Stimulated activated CD4-positive, alpha-beta T cell treated with anti-CD3 and anti-CD28 coated beads, Interleukin-2, amount 100 ng/mL, for 24 hours (primary cell): ENCODE data around the gene CD244.
"Not testable (repeated sequence)": the region's sequence is repeated elsewhere in the genome, so short reads cannot be mapped to it uniquely, and the experiment has no call there.

Experiments
- DNase-seq, 2 donors: peaks; one replicate each; pipeline ENCODE4 v3.0.0-alpha.2; 2020

CD244 gene

DNA sequence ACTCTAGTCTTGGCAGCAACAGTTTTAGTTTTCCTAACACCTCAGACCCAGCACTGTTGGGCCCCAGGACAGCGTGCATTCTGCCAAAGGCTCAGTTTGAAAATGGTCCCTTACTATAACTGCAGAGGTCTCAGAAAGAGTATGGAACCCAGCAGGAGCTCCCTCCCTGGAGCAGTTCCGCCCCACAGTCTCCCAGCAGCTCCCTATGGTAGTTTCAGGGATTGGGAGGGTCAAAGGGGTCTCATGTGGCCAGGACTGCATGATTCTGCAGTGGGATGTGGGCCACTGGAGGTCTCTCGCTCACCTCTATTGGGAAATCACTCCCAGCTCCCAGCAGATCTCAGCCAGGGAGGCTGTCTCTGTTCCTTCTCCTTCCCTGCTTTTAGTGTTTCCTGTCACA lies 54.4 kb downstream of the CD244 start:
- DNase-seq: no peak

DNA sequence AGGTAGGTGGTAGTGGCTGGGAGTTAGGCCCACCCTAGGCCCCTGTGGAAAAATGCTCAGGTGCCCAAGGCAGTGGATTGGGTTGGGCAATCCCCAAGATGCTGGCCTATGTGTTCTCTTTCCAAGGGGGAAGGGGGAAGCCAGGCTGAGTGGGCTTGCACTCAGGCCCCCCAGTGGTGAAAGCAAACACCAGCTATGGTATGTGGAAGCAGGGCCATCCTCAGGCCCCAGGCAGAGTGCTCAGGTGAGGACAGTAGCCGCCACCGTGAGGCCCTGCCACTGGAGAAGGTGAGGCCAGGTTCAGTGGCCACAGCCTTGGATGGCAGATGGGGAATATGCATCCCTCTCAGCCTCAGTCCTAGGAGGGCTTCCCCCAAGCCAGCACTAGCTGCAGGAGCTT lies 54.9 kb downstream of the CD244 start:
- DNase-seq: no peak

- DNase-seq: no peak
Measured at GRCh38 chr1:160807247-160807646, 55.4 kb downstream of the CD244 start.

DNA sequence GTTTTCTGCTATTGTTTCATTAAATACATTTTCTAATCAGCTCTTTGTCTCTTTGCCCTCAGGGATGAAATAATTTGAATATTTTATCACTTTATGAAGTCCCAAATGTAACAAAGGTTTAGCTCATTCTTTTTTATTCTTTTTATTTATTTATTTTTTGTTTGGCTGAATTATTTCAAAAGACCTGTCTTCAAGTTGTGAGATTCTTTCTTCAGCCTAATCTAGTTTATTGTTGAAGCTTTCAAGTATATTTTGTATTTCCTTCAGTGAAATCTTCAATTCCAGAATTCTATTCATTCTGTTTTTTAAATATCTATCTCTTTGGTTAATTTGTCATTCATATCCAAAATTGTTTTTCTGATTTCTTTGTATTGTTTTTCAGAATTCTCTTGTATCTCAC lies 55.9 kb downstream of the CD244 start:
- DNase-seq: no peak

- no peak for DNase-seq
Measured at GRCh38 chr1:160806109-160806665, 56.5 kb downstream of the CD244 start.

GRCh38 chr1:160801836-160802580 lies 60.7 kb downstream of the CD244 start:
- no peak for DNase-seq

GRCh38 chr1:160800645-160801408 lies 61.9 kb downstream of the CD244 start:
- DNase-seq: no peak

DNA sequence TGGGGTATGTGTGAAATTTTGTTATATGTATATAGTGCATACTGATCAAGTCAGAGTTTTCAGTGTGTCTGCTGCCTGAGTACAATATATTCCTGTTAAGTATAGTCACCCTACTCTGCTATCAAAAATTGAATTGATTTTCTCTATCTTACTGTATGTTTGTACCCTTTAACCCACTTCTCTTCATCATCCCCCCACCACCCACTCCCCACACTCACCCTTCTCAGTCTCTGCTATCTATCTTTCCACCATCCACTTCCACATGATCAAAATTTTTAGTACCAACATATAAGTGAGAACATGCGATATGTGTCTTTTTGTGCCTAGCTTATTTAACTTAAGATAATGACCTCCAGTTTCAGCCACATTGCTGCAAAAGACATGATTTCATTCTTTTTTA lies 62.5 kb downstream of the CD244 start:
- DNase-seq: peak in 1 of 2 donors; percentile 51

DNA sequence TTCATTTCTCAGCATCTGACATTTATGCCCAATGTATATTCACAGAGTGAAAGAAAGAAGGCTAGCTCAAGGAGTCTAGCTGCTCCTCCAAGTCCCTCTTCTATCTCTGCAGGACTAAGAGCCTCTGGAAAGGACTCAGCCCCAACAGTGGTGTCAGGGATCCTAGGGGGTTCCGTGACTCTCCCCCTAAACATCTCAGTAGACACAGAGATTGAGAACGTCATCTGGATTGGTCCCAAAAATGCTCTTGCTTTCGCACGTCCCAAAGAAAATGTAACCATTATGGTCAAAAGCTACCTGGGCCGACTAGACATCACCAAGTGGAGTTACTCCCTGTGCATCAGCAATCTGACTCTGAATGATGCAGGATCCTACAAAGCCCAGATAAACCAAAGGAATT lies 63.0 kb downstream of the CD244 start:
- DNase-seq: no peak

DNA sequence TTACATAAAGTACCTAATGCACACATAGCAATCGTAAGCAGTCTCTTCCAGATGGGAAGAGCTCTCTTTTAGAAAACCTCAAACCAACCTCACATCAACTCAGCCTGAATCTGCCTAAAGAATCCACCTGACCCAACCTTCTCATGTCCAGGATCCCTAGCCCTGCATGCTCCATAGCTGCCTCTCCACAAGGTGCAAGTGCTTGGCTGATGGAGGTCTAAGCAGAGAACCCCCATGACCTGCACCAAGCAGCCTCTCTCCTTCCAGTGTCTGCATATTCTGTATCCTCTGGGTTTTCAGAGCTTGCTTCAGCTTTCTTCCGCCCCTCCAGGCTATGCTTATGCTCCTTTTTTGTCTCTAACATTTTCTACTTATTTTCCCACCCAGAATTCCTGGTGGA lies 64.2 kb downstream of the CD244 start:
- DNase-seq: no peak

DNA sequence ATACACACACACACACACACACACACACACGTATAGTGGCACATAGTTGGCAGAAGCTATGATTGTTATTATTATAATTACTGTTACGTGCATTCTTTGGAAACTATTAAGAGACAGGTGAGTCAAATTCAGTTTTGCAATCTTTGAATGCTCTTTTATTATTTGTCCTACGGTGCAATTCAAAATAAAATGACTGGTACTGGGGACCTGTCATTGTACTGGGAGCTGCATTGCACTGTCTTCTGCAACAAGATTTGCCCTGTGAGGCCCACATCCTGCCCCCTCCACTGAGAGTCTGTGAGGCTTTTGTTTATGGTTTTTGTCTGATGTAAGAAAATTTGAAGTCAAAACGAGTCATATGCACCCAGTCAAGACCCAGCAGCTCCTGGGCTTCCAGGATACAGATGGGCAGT lies 64.8 kb downstream of the CD244 start:
- DNase-seq: peak; percentile 51 to 62

DNA sequence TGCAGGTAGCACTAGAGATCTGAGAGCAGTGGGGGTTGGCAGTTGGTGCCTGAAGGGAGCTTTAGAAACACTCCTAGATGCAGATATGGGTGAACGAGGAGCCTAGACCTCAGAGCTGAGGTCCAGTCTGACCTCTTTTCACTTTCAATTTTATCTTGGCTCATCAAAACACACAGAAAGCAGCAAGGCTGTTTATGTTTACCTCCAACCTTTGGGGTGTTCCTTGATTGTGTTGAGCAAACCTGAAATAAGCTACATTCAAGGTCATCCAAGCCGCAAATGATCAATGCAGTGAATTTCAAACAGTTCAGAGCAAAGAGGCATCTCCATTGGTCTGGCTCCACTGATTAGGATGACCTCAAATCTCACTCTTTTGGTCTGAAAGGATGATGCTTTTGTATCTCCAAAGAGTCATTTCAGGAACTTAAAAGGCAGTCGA lies 65.4 kb downstream of the CD244 start:
- no peak for DNase-seq

- peak; percentile 71 to 76 for DNase-seq
Measured at GRCh38 chr1:160795951-160796383, 66.7 kb downstream of the CD244 start, which contains the start of gene LY9. Gene LY9, plus strand, starts transcription at chr1:160796174. Its CDS starts 14 bp downstream, at chr1:160796188.

GRCh38 chr1:160794376-160794775 lies 68.3 kb downstream of the CD244 start:
- no peak for DNase-seq

DNA sequence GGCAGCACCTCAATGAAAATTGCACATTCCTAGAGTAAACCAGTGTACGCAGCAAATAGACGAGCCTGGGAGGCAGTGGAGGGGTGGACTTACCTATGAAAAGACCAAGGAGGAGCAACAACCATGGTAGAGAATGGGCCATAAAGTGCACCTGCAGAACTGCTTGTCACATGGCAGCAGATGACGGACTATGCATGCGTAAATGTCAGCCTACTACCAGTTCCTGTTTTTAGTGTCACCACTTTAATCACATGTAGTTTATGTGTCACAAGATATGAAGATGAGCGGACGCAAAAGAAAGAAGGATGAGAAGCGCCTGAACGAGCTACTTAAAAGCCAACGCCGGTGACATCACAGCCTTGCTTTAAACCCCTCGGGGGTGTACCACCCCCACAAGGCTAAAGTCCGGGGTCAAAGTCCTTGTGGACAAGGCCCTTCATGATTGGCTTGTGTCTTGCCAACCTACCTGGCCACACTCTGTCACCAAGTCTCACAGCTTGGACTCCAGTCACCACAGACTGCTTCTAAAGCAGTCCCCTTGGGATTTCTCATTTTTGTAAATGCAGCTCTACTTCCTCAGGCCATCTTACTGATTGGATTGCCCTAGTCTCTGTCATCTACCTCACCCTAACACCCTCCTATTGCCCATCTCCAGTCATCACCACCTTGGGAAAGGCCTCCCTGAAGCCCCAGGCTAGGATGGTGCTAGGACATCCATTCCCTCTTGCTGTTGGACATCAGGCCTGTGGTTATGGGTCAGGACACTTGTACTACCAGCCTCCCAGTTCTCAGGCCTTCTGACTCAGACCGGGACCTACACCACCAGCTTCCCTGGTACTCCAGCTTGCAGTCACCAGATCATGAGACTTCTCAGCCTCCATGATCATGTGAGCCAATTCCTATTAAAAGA lies 72.7 kb downstream of the CD244 start:
- no peak for DNase-seq

DNA sequence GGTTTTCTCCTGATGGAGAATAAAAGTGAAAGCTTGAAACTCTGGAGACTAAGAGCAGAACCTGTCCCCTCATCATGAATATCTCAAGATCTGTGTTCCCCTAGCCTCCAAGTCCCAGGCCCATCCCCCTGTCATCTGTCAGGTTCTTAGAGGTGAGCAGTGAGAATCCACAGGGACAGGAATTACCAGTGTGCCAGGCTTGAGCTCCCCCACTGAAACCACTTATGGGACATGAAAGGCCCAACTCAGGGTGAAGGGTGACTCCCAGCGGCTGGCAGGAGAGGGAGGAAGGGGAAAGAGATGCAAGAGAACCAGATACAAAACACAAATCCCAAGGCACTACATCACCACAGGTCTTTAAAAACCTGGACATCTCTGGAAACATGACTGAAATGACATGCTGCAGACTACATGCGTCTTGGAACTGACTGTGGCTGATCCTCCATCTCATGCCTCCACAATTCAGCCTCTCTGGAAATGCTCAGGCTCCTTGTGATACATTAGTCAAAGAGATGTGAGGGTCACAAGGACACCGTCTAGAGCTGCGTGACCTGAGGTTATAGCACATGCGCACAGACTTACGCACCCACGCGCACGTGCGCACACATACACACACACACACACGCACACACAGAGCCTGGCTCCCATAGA lies 73.5 kb downstream of the CD244 start:
- DNase-seq: no peak

GRCh38 chr1:160782988-160783765 lies 79.5 kb downstream of the CD244 start:
- not testable (repeated sequence) for DNase-seq

DNA sequence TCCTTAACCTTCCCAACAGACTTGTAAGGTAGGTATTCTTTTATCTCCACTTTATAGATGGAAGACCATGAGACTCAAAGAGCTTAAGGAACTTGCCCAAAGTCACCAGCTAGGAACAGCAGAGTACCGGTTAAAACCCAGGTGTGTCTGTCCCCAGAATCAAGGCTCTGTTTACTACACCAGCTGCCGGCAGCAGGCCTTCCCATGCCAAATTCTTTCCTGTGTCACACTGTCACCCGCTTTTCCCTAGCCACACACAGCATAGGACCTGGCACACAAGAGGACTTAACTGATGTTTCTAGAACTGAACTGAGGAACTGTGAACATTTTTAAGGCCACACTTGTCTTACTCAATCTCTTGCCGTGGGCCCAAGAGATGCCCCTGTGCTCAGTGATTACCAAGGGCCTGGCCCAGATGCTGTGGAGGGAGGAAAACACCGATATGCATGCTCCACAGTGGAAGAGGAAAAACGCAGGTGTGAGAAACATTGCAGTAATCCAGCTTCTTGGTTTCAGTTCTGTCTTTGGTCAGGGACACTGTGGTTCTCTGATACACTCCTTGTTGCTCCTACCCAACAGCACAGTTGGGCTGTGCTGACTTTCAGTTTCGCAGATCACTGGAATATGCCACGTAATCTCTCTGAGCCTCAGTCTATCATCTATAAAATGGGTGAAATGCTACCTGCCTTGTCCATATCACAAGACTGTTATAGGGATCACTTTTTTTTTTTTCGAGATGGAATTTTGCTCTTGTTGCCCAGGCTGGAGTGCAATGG lies 80.6 kb downstream of the CD244 start:
- no peak for DNase-seq

GRCh38 chr1:160781186-160781766 lies 81.4 kb downstream of the CD244 start:
- no peak for DNase-seq

DNA sequence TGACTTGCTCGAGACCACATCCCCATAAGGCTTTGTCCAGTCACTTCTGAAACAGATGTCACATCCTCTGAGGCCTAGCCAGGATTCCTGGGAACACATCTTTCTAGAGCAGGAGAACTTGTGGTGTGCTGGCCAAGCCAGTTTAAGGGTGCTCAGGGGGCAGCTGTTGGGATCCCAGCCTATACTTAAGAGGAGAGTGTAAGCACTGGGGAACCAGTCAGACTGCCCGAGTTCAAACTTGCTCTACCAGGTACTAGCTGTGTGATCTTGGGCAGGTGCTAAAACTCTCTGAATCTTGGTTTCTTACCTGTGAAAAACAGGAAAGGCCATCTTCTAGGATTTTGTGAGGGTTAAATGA lies 82.3 kb downstream of the CD244 start:
- DNase-seq: no peak
